ENCODE results near the gene ZNF500. TPM values are rescaled to one million over a fixed set of nuclear protein-coding genes. Genes with fewer than 3 reads are reported as not detected.

The ZNF500 gene
- total RNA-seq, 1 donor from 2014 or later, result 13.1 TPM

GRCh38 chr16:4750896-4751295 lies 16.1 kb downstream of the ZNF500 start:
- Mint-ChIP-seq H3K4me3 (ENCODE audit: unreplicated experiment) (no peak overlapping the region), H3K27me3 (ENCODE audit: low read depth) (no peaks in the 10 kb centered on the region), H3K27ac (ENCODE audit: unreplicated experiment) (no peak overlapping the region), H3K4me1 (ENCODE audit: low read depth) (no peaks in the 10 kb centered on the region), H3K36me3 (ENCODE audit: low read depth) (peaks cover 12% of the 10 kb centered on the region), H3K9me3 (ENCODE audit: low read depth) (peaks cover 5% of the 10 kb centered on the region)
- no peak for DNase-seq (ENCODE audit: low spot score)
- TF ChIP-seq CTCF (IDR thresholded peaks at IDR 0.05), result no peak

- peaks cover 6% of the 10 kb centered on the region for H3K36me3 Mint-ChIP-seq (ENCODE audit: low read depth)
- no peak overlapping the region for H3K4me3 Mint-ChIP-seq (ENCODE audit: unreplicated experiment)
- H3K4me1 Mint-ChIP-seq (ENCODE audit: low read depth), result no peaks in the 10 kb centered on the region
- H3K27me3 Mint-ChIP-seq (ENCODE audit: low read depth), result no peaks in the 10 kb centered on the region
- no peak for DNase-seq (ENCODE audit: low spot score)
- no peak for TF ChIP-seq CTCF (IDR thresholded peaks at IDR 0.05)
- no peak overlapping the region for H3K27ac Mint-ChIP-seq (ENCODE audit: unreplicated experiment)
- no peaks in the 10 kb centered on the region for H3K9me3 Mint-ChIP-seq (ENCODE audit: low read depth)
These were observed 17.2 kb downstream of the ZNF500 start for GRCh38 chr16:4749700-4750257.

- Mint-ChIP-seq H3K4me3 (ENCODE audit: unreplicated experiment) (no peak overlapping the region), H3K27ac (ENCODE audit: unreplicated experiment) (no peak overlapping the region), H3K9me3 (ENCODE audit: low read depth) (no peaks in the 10 kb centered on the region), H3K27me3 (ENCODE audit: low read depth) (no peaks in the 10 kb centered on the region), H3K4me1 (ENCODE audit: low read depth) (no peaks in the 10 kb centered on the region), H3K36me3 (ENCODE audit: low read depth) (peaks cover 5% of the 10 kb centered on the region)
- no peak for TF ChIP-seq CTCF (IDR thresholded peaks at IDR 0.05)
- DNase-seq (ENCODE audit: low spot score), result no peak
These were observed 18.1 kb downstream of the ZNF500 start for GRCh38 chr16:4748682-4749411.

- peaks cover 2% of the 10 kb centered on the region for H3K36me3 Mint-ChIP-seq (ENCODE audit: low read depth)
- TF ChIP-seq CTCF (IDR thresholded peaks at IDR 0.05), result no peak
- H3K27me3 Mint-ChIP-seq (ENCODE audit: low read depth), result no peaks in the 10 kb centered on the region
- no peak overlapping the region for H3K27ac Mint-ChIP-seq (ENCODE audit: unreplicated experiment)
- no peaks in the 10 kb centered on the region for H3K9me3 Mint-ChIP-seq (ENCODE audit: low read depth)
- H3K4me3 Mint-ChIP-seq (ENCODE audit: unreplicated experiment), result no peak overlapping the region
- no peak for DNase-seq (ENCODE audit: low spot score)
- H3K4me1 Mint-ChIP-seq (ENCODE audit: low read depth), result no peaks in the 10 kb centered on the region
These were observed 18.9 kb downstream of the ZNF500 start for GRCh38 chr16:4747906-4748681.

- DNase-seq (ENCODE audit: low spot score), result no peak
- H3K27me3 Mint-ChIP-seq (ENCODE audit: low read depth), result no peaks in the 10 kb centered on the region
- no peak overlapping the region for H3K4me3 Mint-ChIP-seq (ENCODE audit: unreplicated experiment)
- no peaks in the 10 kb centered on the region for H3K9me3 Mint-ChIP-seq (ENCODE audit: low read depth)
- no peak overlapping the region for H3K27ac Mint-ChIP-seq (ENCODE audit: unreplicated experiment)
- H3K4me1 Mint-ChIP-seq (ENCODE audit: low read depth), result no peaks in the 10 kb centered on the region
- TF ChIP-seq CTCF (IDR thresholded peaks at IDR 0.05), result no peak
- H3K36me3 Mint-ChIP-seq (ENCODE audit: low read depth), result peaks cover 2% of the 10 kb centered on the region
These were observed 19.9 kb downstream of the ZNF500 start for GRCh38 chr16:4746991-4747574.
